Measurements from ENCODE around the gene REEP6. TPM values are rescaled to one million over a fixed set of nuclear protein-coding genes. Genes with fewer than 3 reads are reported as not detected.

REEP6 gene
- total and polyA plus RNA-seq, 4 donors = 16.4 to 449 (median 201) TPM

GRCh38 chr19:1502433-1503088 is 11.6 kb downstream of the REEP6 start:
- Histone ChIP-seq H3K4me1 (ENCODE audit: control insufficient read depth in 4 of 4, insufficient read depth in 4 of 4, low read length in 3 of 4) (peaks cover 5 to 29% (median 17%) of the 10 kb centered on the region in 4 donors), H3K27me3 (ENCODE audit: control insufficient read depth in 4 of 4, insufficient read depth in 4 of 4, low read length in 3 of 4) (no peaks in the 10 kb centered on the region), H3K27ac (ENCODE audit: low read depth in 1 of 2, low read length in 2 of 2) (no peak overlapping the region), H3K9me3 (ENCODE audit: control insufficient read depth in 4 of 4, low read length in 3 of 4) (no peaks in the 10 kb centered on the region), H3K9ac (ENCODE audit: low read depth in 1 of 2, low read length in 2 of 2) (no peak overlapping the region), H3K4me3 (ENCODE audit: low read depth in 1 of 3, low read length in 3 of 3) (no peak overlapping the region), H3K36me3 (ENCODE audit: control insufficient read depth in 4 of 4, insufficient read depth in 3 of 4, low read depth in 1 of 4, low read length in 3 of 4) (no peaks in the 10 kb centered on the region)
- DNase-seq (ENCODE audit: low spot score) = no peak
- 74% methylated on average over 14 of the region's 14 CpGs for WGBS
- TF ChIP-seq FOXA1 (IDR thresholded peaks at IDR 0.05) = no peak
- TF ChIP-seq FOXA2 (IDR thresholded peaks at IDR 0.05) = no peak
- no peak for TF ChIP-seq RAD21 (IDR thresholded peaks at IDR 0.05)
- TF ChIP-seq REST (IDR thresholded peaks at IDR 0.05) = no peak
- no peak for TF ChIP-seq NR2F2 (IDR thresholded peaks at IDR 0.05)
- TF ChIP-seq, protein P1, sequence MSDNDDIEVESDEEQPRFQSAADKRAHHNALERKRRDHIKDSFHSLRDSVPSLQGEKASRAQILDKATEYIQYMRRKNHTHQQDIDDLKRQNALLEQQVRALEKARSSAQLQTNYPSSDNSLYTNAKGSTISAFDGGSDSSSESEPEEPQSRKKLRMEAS (IDR thresholded peaks at IDR 0.05) = no peak
- no peak for TF ChIP-seq ZBTB33 (IDR thresholded peaks at IDR 0.05)
- no peak for TF ChIP-seq SP1 (IDR thresholded peaks at IDR 0.05)

DNA sequence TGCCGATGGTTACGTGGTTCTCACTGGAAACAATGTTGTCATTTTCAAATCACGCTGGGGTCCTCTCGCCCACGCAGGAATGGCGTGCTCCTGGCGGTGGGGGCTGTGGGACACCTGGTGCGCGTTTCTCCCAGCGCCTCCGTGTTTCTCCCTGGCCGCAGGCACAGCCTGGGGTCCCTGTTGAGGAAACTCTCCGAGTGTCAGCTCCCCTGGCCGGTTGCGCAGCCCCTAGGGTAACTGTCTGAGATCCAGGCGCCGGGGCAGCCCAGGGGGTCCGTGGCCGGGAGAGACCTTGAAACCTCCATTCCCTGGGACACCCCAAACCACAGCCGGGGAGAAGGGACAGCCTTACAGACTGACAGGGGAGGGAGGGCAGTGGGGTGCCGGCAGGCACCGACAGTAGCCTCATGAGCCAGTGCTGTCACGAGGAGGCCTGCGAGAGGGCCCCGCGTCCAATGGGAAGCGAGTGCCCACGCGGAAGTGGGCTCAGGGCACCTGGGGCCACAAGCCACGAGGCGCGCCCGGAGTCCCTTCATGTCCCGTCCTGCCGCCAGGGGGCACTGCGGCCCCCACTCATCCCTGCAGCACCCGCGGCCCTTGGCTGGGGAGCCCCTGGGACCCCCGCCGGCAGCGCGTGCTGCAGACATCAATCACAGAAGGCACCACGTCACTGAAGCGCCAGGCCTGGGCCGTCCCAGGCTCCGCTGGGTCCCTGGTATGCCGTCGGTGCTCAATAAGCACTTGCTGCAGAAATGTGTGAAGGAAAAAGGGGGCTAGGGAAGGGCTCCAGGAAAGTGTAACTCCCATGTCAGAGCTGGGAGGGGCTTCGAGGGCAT is 12.3 kb downstream of the REEP6 start:
- Histone ChIP-seq H3K9me3 (ENCODE audit: control insufficient read depth in 4 of 4, low read length in 3 of 4) (no peaks in the 10 kb centered on the region), H3K27me3 (ENCODE audit: control insufficient read depth in 4 of 4, insufficient read depth in 4 of 4, low read length in 3 of 4) (no peaks in the 10 kb centered on the region), H3K9ac (ENCODE audit: low read depth in 1 of 2, low read length in 2 of 2) (no peak overlapping the region), H3K27ac (ENCODE audit: low read depth in 1 of 2, low read length in 2 of 2) (no peak overlapping the region), H3K4me1 (ENCODE audit: control insufficient read depth in 4 of 4, insufficient read depth in 4 of 4, low read length in 3 of 4) (peaks cover 6 to 26% (median 14%) of the 10 kb centered on the region in 4 donors), H3K4me3 (ENCODE audit: low read depth in 1 of 3, low read length in 3 of 3) (no peak overlapping the region), H3K36me3 (ENCODE audit: control insufficient read depth in 4 of 4, insufficient read depth in 3 of 4, low read depth in 1 of 4, low read length in 3 of 4) (no peaks in the 10 kb centered on the region)
- WGBS = 30% methylated on average over 49 of the region's 49 CpGs
- peak; percentile 60 for DNase-seq (ENCODE audit: low spot score)
- TF ChIP-seq NR2F2 (IDR thresholded peaks at IDR 0.05) = no peak
- TF ChIP-seq ATF3 (IDR thresholded peaks at IDR 0.05) = no peak
- no peak for TF ChIP-seq YY1 (IDR thresholded peaks at IDR 0.05)
- TF ChIP-seq FOXA2 (IDR thresholded peaks at IDR 0.05) = no peak
- TF ChIP-seq ZBTB33 (IDR thresholded peaks at IDR 0.05) = no peak
- no peak for TF ChIP-seq JUND (IDR thresholded peaks at IDR 0.05)
- TF ChIP-seq FOXA1 (IDR thresholded peaks at IDR 0.05) = no peak
- peak in 1 of 2 donors; percentile 44 for TF ChIP-seq RAD21 (IDR thresholded peaks at IDR 0.05)
- TF ChIP-seq HNF4G (IDR thresholded peaks at IDR 0.05) = no peak
- TF ChIP-seq GABPA (IDR thresholded peaks at IDR 0.05 in 1 of 2, conservative IDR thresholded peaks at IDR 0.05 in 1 of 2) = no peak
- no peak for TF ChIP-seq TAF1 (conservative IDR thresholded peaks at IDR 0.05)
- peak; percentile 46 for TF ChIP-seq CTCF (IDR thresholded peaks at IDR 0.05; ENCODE audit: low read depth, low read length, missing input control)
- TF ChIP-seq REST (IDR thresholded peaks at IDR 0.05) = no peak
